ENCODE results near the gene C2orf49. TPM values are rescaled to one million over a fixed set of nuclear protein-coding genes. Genes with fewer than 3 reads are reported as not detected.

The C2orf49 gene
- total RNA-seq, 1 experiment from 2014 or later: 17.2 TPM

DNA sequence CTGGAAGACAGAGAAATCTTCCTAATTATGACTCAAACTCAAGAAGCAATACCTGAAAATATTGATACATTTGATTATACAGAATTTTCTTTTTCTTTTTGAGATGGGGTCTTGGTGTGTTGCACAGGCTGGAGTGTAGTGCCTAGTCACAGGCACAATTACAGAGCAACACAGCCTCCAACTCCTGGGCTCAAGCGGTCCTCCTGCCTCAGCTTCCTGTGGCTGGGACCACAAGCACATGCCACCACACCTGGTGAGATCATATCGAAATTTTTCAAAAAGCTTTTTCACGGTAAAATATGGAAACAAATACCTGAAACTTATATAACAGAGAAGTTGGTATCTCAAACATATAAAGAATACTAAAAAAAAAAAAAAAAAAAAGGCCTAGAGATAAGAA is 35.7 kb upstream of the C2orf49 start (continued):
- TF ChIP-seq CBX3 (IDR thresholded peaks at IDR 0.05; ENCODE audit: low read depth) (no peak), TCF7L2 (IDR thresholded peaks at IDR 0.05; ENCODE audit: borderline replicate concordance, extremely low read depth, insufficient read depth, insufficient read length) (no peak), EZH2phosphoT487 (IDR thresholded peaks at IDR 0.05; ENCODE audit: borderline replicate concordance) (no peak), POLR2AphosphoS5 (IDR thresholded peaks at IDR 0.05; ENCODE audit: low read depth, low read length) (no peak)

DNA sequence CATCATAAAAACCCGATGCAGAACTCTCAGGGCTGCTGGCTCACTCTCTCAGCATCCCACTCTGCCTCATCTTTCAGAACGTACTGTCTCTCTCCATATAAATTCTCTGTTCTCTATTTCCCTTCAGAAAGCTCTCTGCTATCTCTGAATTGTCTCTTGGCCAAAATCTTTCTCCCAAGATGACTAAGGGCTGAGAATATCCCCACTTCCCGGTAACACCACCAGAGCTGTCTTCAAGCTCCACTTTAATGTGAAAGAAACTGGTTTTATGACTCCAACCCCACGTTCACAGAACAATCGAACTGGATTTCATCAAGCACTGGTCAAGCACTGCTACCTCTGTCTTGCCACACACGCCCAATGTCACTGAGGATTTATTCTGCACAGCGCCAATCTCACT is 30.2 kb upstream of the C2orf49 start:
- Histone ChIP-seq H3K4me3 (replicated peaks in 1 of 2; ENCODE audit: low read depth in 1 of 2, low read length in 2 of 2) (no peak overlapping the region), H3K4me1 (ENCODE audit: control insufficient read depth in 1 of 2, insufficient read depth in 2 of 2, low read length in 2 of 2) (no peaks in the 10 kb centered on the region), H3K27ac (ENCODE audit: low read depth, low read length) (no peak overlapping the region), H4K20me1 (ENCODE audit: insufficient read depth) (no peaks in the 10 kb centered on the region), H3K9me2 (ENCODE audit: insufficient read depth) (no peaks in the 10 kb centered on the region), H2AFZ (ENCODE audit: low read depth, low read length, poor library complexity, severe bottlenecking) (no peak overlapping the region), H3K79me2 (ENCODE audit: insufficient read depth, low read length) (peaks cover 50% of the 10 kb centered on the region), H3K4me2 (ENCODE audit: low read length) (no peak overlapping the region), H3K27me3 (ENCODE audit: insufficient read depth, low read length) (no peaks in the 10 kb centered on the region), H3K36me3 (ENCODE audit: control insufficient read depth in 1 of 2, insufficient read depth in 2 of 2, low read length in 2 of 2) (no peaks in the 10 kb centered on the region; a peak in 1 of 4 replicates), H3K9ac (ENCODE audit: low read length) (no peak overlapping the region), H3K9me3 (ENCODE audit: control insufficient read depth in 1 of 2, insufficient read depth in 1 of 2, low read depth in 1 of 2, low read length in 2 of 2) (no peaks in the 10 kb centered on the region)
- TF ChIP-seq POLR2AphosphoS5 (IDR thresholded peaks at IDR 0.05; ENCODE audit: low read depth, low read length): no peak
- no peak for TF ChIP-seq TCF7L2 (IDR thresholded peaks at IDR 0.05; ENCODE audit: borderline replicate concordance, extremely low read depth, insufficient read depth, insufficient read length)
- no peak for TF ChIP-seq POLR2A (IDR thresholded peaks at IDR 0.05; ENCODE audit: borderline replicate concordance, extremely low read depth, insufficient read depth, insufficient read length)
- TF ChIP-seq ZNF274 (IDR thresholded peaks at IDR 0.05; ENCODE audit: low read depth, low read length): no peak
- TF ChIP-seq, protein P1, sequence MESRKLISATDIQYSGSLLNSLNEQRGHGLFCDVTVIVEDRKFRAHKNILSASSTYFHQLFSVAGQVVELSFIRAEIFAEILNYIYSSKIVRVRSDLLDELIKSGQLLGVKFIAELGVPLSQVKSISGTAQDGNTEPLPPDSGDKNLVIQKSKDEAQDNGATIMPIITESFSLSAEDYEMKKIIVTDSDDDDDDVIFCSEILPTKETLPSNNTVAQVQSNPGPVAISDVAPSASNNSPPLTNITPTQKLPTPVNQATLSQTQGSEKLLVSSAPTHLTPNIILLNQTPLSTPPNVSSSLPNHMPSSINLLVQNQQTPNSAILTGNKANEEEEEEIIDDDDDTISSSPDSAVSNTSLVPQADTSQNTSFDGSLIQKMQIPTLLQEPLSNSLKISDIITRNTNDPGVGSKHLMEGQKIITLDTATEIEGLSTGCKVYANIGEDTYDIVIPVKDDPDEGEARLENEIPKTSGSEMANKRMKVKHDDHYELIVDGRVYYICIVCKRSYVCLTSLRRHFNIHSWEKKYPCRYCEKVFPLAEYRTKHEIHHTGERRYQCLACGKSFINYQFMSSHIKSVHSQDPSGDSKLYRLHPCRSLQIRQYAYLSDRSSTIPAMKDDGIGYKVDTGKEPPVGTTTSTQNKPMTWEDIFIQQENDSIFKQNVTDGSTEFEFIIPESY (IDR thresholded peaks at IDR 0.05; ENCODE audit: extremely low read depth, insufficient replicate concordance, low read length): no peak
- TF ChIP-seq ELF1 (IDR thresholded peaks at IDR 0.05; ENCODE audit: borderline replicate concordance, low read depth): no peak
- TF ChIP-seq YY1 (IDR thresholded peaks at IDR 0.05; ENCODE audit: extremely low read depth, insufficient replicate concordance, low read depth, low read length): no peak
- no peak for TF ChIP-seq RAD21 (IDR thresholded peaks at IDR 0.05; ENCODE audit: low read depth)
- TF ChIP-seq, protein P2, sequence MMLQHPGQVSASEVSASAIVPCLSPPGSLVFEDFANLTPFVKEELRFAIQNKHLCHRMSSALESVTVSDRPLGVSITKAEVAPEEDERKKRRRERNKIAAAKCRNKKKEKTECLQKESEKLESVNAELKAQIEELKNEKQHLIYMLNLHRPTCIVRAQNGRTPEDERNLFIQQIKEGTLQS (IDR thresholded peaks at IDR 0.05): no peak
- TF ChIP-seq JUND (IDR thresholded peaks at IDR 0.05): no peak
- TF ChIP-seq SP1 (IDR thresholded peaks at IDR 0.05; ENCODE audit: low read depth): no peak
- TF ChIP-seq, protein P3, sequence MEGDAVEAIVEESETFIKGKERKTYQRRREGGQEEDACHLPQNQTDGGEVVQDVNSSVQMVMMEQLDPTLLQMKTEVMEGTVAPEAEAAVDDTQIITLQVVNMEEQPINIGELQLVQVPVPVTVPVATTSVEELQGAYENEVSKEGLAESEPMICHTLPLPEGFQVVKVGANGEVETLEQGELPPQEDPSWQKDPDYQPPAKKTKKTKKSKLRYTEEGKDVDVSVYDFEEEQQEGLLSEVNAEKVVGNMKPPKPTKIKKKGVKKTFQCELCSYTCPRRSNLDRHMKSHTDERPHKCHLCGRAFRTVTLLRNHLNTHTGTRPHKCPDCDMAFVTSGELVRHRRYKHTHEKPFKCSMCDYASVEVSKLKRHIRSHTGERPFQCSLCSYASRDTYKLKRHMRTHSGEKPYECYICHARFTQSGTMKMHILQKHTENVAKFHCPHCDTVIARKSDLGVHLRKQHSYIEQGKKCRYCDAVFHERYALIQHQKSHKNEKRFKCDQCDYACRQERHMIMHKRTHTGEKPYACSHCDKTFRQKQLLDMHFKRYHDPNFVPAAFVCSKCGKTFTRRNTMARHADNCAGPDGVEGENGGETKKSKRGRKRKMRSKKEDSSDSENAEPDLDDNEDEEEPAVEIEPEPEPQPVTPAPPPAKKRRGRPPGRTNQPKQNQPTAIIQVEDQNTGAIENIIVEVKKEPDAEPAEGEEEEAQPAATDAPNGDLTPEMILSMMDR (IDR thresholded peaks at IDR 0.05 in 2 of 3, conservative IDR thresholded peaks at IDR 0.05 in 1 of 3; ENCODE audit: borderline replicate concordance in 1 of 3, insufficient read depth in 1 of 3, low read depth in 2 of 3, low read length in 2 of 3): no peak
- no peak for TF ChIP-seq CEBPB (IDR thresholded peaks at IDR 0.05; ENCODE audit: low read depth)
- CTCF ChIA-PET: no interaction called here
- no TSS peak for BruUV-seq (replicated peaks)
- intact Hi-C loops (cut with micrococcal nuclease): no loop called here
- RAD21 ChIA-PET (ENCODE audit: low non-redundant PET in 1 of 2, low total read pairs in 2 of 2, uncharacterized antibody in 2 of 2, unreplicated experiment in 2 of 2): no interaction called here
- POLR2A ChIA-PET: no interaction called here
- DNase-seq (ENCODE audit: low read depth, low spot score) (no peak), ATAC-seq (no peak)
